Muscle of back (tissue), 11 donors: ENCODE data around the gene TTC28. TPM values are rescaled to one million over a fixed set of nuclear protein-coding genes. Genes with fewer than 3 reads are reported as not detected.
A peak's percentile ranks its signal among the peaks of the same experiment; 100 is the strongest.

Experiments
- DNase-seq, 3 donors: peaks; one replicate each; pipeline versions ENCODE4 v3.0.0 to v3.0.0-alpha.2; 2013
- polyA plus RNA-seq, 10 donors: library from polyadenylated mRNA; unstranded; fragments of 120-200 nt; gene quantifications; one replicate each; pipeline ENCODE4 v1.2.1, GENCODE V29; 2013; ENCODE audit not compliant: insufficient read length in 10 of 10

TTC28 gene
- polyA plus RNA-seq, 10 donors = 21.0 to 29.9 (median 24.9) TPM

GRCh38 chr22:27992294-27993165 lies 687.1 kb downstream of the TTC28 start:
- no peak for DNase-seq

DNA sequence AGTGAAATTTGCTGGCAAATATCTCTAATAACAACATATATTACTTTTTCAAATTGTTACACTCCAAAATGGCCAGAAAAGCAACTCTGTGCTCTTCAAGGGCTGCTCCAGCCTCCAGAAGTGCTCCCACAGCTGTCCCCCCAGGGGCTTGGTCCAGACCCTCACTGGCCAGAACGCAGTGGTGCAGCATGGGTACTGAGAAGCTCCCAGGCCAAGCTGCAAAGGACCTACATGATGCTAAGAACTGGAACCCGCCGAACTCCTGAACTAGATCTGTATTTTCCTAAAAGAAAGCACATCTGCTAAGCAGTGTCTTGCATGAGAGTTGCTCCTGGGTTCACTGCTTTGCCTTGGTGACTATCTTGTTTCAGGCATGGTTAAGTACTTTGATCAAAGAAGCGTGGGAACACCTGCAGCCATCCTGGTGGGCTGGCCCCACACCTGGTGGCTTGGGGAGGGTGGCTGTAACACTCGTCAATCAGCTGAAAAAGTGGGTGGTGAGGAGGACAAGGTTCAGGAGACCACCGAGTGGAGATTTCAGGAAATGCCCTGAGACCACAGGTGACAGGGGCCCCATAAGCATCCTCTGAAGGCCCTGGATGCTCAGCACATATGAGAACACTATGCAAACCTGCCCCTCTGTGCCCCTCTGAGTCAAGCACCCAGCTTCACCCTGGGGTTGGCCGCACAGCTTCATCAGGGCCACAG lies 687.9 kb downstream of the TTC28 start:
- DNase-seq = no peak

DNA sequence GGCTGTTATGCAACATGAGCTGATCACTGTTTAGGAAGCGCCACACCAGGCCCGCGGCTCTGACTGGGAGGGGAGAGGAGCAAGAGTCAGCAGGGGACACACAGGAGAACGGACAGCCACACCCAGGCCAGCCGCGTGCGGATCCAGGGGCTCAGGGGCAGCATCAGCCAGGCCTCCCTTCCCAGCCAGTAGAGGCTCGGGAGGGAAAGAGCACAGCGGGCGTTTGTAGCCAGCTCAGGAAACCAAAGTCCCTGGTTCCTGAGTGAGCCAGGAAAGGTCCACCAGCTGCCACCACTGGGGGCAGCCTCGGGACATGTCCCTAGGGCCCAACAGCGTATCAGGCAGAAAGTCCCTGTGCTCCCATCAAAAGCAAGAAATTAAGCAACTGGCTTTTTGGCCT lies 688.8 kb downstream of the TTC28 start:
- DNase-seq = peak; percentile 13 to 68 (median 28)

DNA sequence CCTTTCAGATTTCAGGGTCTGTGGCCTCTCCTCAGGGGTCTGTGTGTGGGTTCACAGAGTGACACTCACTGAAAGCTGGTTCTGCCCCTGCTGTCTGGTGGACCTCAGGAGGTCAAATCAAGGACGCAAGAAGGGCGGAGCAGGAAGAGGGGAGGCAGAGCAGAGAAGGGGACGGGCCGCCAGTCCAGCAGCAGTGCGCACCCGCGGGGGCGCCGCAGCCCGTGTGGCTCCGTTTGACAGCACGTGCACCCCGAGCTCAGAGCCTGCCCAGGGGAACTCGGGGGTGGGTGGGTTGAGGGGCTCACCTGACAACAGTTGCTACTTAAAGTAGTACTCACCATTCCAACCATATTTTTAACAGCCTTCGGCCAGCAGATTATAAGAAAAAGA lies 689.2 kb downstream of the TTC28 start:
- no peak for DNase-seq

GRCh38 chr22:27989758-27990450 lies 689.7 kb downstream of the TTC28 start:
- DNase-seq = no peak

DNA sequence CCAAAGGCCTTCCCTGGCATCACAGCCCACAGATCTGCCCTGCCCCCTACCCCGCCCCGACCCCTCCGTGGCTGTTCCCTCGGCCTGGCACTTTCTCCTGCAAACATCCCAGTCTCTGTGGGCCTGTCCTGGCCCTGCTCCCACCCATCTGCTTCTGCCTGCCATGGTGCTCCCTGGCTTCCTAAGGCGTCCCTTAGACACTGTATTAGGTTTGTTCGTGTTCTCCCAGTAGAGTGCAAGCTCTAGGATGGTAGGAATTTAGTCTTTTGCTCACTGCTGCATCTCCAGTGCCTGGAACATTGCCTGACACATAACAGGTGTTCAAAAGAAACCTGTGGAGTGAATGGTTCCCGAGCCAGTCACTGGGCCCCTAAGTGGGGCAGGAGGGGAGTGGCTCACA lies 690.9 kb downstream of the TTC28 start:
- DNase-seq = no peak

DNA sequence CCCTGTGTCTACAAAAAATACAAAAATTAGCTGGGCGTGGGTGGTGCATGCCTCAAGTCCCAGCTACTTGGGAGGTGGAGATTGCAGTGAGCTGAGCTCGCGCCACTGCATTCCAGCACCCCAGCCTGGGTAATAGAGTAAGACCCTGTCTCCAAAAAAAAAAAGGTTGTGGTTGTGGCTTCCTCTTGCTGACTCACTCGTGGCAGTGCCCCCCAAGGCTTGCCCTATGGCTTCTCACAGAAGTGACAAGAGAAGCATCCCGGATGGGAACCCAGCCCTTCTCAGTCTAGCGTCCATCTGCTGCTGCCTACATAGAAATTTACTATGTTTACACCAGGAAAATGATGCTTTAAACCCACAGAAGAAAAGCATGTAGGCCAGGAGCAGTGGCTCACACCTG lies 692.1 kb downstream of the TTC28 start:
- DNase-seq = peak in 1 of 3 donors; percentile 74

DNA sequence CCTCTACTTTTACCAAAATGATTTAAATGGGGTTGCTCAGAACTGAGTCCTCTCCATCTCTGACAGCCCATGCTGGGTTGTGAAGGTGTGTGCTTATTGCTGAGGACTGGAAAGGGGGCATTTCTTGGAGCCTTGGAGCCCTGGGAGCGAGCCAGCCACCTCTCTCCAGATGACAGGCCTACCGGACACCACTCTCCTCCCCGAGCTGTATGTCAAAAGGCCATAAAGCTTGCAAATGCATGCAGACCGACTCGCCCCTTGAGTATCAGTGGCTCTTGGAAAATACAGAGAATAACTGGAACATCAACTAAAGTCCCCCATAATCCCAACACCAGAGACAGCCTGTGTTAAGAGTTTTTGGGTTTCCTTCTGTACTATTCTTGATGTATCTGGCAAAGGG lies 692.7 kb downstream of the TTC28 start:
- DNase-seq = no peak

DNA sequence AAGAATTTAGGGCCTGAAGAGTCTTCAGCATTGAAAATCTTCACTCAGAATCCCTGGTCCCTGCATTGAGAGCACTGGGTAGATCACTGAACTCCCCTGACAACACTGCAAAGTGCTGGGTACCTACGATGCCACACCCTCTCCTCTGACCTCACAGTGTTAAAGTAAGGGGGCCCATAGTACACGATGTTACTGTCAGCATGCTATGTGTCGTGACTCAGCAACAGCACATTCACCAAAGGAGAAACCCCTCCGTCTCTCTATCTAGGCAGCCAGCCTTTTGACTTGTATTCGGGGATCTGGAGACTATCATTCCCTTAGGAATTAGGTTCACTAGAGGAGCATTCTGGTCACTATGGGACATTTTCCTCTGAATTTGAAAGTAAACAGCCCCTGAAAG lies 693.2 kb downstream of the TTC28 start:
- no peak for DNase-seq

DNA sequence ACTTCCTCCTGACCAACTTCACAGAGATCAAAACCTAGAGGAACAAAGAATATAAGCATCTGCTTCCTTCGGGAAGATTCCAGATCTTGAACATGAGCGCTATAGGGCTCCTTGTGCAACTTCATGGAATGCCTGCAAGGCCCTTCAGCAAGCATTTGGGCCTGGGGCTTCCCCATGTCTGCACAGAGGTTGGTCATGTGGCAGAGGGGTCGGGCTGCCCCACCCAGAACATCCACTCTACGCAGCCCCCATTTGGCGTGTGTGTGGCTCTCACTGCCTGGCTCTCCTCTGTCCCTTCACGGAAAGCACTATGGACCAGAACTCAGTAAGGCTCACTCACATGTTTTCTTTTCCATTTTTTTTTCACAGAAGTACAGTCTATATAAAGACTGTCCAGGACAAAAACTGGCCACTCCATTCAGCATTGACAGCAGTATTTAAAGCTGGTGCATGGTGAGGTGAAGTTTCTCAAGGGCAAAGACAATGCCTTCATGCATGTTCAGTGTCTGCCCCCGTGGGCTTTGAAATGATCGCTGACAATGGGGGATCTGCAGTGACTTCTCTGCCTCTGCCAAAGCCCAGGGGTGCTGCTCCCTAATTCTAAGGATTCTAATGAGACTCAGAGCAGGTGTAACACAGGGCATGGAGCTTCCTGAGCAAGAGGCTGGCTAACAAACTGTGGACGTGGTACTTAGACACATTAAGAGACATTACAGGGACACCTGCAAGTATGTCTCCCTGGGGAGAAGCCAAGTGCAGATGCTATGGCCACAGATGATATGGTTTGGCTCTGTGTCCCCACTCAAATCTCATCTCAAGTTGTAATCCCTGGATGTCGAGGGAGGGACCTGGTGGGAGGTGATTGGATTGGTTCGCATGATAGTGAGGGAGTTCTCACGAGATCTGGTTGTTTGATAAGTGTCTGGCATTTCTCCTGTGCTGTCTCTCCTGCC lies 694.0 kb downstream of the TTC28 start:
- no peak for DNase-seq

- no peak for DNase-seq
Measured at GRCh38 chr22:27984723-27985122, 694.9 kb downstream of the TTC28 start.

- DNase-seq = no peak
Measured at GRCh38 chr22:27984001-27984695, 695.5 kb downstream of the TTC28 start.

GRCh38 chr22:27983361-27983791 lies 696.3 kb downstream of the TTC28 start:
- DNase-seq = no peak

DNA sequence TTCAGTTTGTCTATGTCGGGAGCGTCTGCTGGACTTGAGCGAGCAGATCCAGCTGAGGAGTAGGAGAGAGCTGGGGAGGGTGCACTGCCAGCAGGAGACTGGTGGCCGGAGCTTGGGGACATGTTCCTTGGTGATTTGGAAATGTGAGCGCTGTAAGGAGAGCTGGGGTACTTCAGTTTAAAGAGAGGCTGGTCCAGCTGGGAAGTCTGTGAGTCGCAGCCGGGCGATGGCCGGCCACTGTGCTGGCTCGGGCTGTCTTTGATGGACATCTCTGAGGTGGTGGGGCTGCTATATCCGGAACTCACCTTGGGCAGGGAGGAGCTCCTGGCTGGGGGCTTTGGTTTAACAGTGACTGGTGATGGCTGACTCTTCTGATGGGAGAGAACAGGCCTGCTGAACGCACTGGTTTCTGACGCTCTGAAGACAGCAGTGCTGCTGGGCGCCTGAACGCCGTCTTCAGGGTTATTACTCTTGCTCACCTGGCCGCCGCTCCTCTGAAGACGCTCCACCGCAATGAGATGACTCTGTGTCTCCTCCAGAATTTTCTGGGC lies 696.9 kb downstream of the TTC28 start:
- no peak for DNase-seq

GRCh38 chr22:27982106-27982505 lies 697.5 kb downstream of the TTC28 start:
- no peak for DNase-seq

- DNase-seq = no peak
Measured at GRCh38 chr22:27980424-27981148, 699.1 kb downstream of the TTC28 start.

- DNase-seq = no peak
Measured at GRCh38 chr22:27978802-27979201, 700.8 kb downstream of the TTC28 start.

DNA sequence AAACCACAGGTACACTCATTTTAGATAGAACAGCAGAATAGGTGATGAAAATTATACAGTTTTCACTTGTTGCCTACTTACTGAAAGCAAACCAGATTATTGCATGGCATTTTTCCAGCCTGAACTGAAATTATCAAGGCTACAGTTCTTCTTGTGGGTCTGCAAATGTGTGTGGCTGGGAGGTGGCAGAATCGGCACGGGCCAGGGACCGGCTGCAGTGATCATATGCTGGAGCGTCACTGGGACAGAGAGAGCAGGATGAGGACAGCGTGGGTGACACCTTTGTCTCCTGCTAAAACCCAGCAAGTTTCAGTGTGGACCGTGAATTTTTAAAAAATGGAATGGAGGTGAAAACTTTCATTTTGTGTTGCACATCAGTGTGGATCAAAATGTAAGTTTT lies 701.3 kb downstream of the TTC28 start:
- DNase-seq = no peak

DNA sequence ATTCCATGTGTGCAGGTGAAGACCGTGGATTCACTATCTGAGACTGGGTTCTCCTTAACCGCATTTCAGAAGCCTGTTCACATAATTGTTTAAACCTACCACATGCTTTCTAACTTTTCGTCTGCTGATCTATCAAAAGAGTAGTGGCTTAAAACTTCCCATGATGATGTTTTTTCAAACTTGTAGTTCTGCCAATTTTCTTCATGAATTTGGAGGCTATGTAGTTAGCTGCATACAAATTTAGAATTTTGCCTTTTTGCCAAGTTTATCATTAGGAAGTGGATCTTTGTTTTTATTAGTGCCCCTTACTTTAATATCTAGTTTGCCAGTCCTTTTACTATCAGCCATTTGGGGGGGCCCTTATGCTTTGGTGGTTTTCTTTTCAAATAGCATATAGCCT lies 703.1 kb downstream of the TTC28 start:
- DNase-seq = peak in 1 of 3 donors; percentile 63
